Peyer's patch (tissue), 4 donors: Measurements from ENCODE around the gene RNF11.

Experiments
- CTCF ChIP-seq, 6 experiments: fragments of 450-650 bp in 4 of 6; fragments of 200-600 bp in 2 of 6; sonication (generic) in 1 of 6; IDR thresholded peaks; one replicate each; pipeline ENCODE4 v1.5.1; 2017 to 2019; ENCODE audit warnings: antibody characterized with exemption in 6 of 6, mild to moderate bottlenecking in 3 of 6, moderate library complexity in 1 of 6
- POLR2A ChIP-seq, 2 donors: fragments of 450-650 bp; IDR thresholded peaks; one replicate each; pipeline ENCODE4 v1.5.1; 2017; ENCODE audit warnings: antibody characterized with exemption in 2 of 2, mild to moderate bottlenecking in 2 of 2, moderate library complexity in 2 of 2

- TF ChIP-seq CTCF (IDR thresholded peaks at IDR 0.05) = peak in 3 of 6 experiments; percentile 9 to 30 (median 13)
- no peak for TF ChIP-seq POLR2A (IDR thresholded peaks at IDR 0.05)
These were observed 77.3 kb downstream of the RNF11 start for GRCh38 chr1:51313268-51313852.
